Upper lobe of left lung (tissue), 4 donors: ENCODE measurements around the gene NAA50.

Experiments
- EP300 ChIP-seq, 4 donors: sonication (generic); formaldehyde crosslinking; IDR thresholded peaks; one replicate each; pipeline ENCODE4 v1.5.1; 2017; ENCODE audit warnings: antibody characterized with exemption in 4 of 4, control low read depth in 2 of 4
- POLR2A ChIP-seq, 4 donors: fragments of 450-650 bp; IDR thresholded peaks; one replicate each; pipeline ENCODE4 v1.5.1; 2016 to 2017; ENCODE audit warnings: antibody characterized with exemption in 4 of 4, mild to moderate bottlenecking in 2 of 4
- POLR2AphosphoS5 ChIP-seq, 2 donors: sonication (generic); formaldehyde crosslinking; IDR thresholded peaks; one replicate each; pipeline ENCODE4 v1.5.1; 2017; ENCODE audit warnings: antibody characterized with exemption in 2 of 2
- TF ChIP-seq, protein P1 (sequence below), 6 experiments: fragments of 450-650 bp in 4 of 6; fragments of 200-600 bp in 2 of 6; sonication (generic) in 2 of 6; IDR thresholded peaks; one replicate each; pipeline ENCODE4 v1.5.1; 2016 to 2019; ENCODE audit warnings: antibody characterized with exemption in 6 of 6

DNA sequence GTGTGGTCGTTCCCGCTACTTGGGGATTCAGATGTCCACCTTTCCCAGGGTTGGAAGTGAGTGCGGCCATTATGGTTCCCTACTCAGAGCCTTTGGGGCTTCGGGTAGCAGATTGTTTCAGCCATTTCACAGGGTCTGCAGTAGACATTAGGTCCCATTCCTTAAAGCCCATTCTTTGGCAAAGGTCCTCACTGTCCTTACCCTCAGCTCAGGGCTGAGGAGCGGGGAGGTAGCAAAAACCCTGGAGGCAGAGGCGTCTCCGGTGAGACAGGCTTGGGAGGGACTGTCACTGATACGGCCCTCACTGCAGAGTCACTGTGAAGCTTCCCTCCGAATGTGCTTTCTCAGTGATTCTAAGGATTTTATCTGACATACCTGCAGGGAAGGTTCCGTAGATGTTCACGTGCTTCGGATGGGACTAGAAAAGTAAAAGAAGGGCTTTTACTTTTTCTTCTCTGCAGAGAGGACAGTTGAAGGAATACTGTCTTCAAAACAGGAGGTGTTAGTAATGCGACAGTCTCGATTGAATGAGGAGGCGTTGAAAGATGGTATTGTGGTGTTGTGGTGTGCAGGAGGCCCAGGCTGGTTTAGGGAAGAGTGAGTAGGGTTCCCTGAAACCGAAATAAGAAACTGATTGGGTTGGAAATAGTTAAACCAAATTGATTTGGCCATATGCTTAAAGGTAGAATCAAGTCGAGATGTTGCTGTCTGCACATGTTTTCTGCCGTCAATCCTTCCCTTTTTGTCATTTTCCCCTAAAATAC is 1.4 kb upstream of the NAA50 start:
- TF ChIP-seq, protein P1, sequence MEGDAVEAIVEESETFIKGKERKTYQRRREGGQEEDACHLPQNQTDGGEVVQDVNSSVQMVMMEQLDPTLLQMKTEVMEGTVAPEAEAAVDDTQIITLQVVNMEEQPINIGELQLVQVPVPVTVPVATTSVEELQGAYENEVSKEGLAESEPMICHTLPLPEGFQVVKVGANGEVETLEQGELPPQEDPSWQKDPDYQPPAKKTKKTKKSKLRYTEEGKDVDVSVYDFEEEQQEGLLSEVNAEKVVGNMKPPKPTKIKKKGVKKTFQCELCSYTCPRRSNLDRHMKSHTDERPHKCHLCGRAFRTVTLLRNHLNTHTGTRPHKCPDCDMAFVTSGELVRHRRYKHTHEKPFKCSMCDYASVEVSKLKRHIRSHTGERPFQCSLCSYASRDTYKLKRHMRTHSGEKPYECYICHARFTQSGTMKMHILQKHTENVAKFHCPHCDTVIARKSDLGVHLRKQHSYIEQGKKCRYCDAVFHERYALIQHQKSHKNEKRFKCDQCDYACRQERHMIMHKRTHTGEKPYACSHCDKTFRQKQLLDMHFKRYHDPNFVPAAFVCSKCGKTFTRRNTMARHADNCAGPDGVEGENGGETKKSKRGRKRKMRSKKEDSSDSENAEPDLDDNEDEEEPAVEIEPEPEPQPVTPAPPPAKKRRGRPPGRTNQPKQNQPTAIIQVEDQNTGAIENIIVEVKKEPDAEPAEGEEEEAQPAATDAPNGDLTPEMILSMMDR (IDR thresholded peaks at IDR 0.05) = no peak
- no peak for TF ChIP-seq POLR2A (IDR thresholded peaks at IDR 0.05)
- no peak for TF ChIP-seq EP300 (IDR thresholded peaks at IDR 0.05)
- no peak for TF ChIP-seq POLR2AphosphoS5 (IDR thresholded peaks at IDR 0.05)
